GM21515 (cell line): ENCODE results near the gene SEPTIN6.
A peak's percentile ranks its signal among the peaks of the same experiment; 100 is the strongest.

Experiments used
- ATAC-seq: cut with Tn5 transposase; IDR thresholded peaks from one replicate; pipeline ENCODE4 v1.9.1; 2021; ENCODE audit not compliant: unreplicated experiment

The SEPTIN6 gene

DNA sequence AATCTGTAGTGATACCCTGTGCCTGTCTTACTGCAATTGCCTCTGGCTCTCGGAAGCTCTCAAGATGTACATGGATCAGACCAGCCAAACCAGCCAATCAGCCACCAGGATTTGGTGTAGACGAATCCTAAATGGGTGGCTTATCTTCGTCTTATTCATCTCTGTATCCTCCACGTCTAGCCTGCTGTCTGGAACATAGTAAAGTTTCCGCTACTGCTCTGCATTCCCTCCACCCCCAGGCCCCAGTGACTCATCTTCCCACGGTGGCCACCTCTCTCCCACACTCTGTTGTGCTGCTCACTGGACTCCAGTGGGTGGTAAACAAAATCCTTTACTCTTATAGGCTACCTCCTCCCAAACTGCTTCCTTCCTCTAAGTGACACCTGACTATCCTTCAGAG, 37.8 kb downstream of the SEPTIN6 start:
- ATAC-seq = no peak

DNA sequence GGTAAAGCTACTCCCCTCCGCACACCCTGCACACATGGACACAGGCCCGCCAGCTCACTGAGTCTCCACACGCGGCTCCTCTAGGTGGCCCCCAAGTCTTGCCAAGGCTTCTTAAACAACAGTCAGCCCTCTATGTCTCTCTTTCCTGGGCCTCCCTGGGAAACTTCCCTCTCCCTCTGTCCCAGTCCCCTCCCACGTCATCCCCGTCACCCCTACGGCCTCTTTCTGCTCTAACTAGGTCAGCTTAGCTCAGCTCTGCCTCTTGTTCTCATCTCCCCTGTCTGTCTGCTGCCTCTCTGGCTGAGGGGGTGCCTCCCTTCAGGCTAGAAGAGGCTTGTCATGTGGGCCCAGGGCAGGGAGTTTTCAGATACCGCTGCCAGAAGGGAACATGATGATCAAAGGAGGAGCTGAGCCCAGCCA, 38.8 kb downstream of the SEPTIN6 start:
- ATAC-seq = no peak

DNA sequence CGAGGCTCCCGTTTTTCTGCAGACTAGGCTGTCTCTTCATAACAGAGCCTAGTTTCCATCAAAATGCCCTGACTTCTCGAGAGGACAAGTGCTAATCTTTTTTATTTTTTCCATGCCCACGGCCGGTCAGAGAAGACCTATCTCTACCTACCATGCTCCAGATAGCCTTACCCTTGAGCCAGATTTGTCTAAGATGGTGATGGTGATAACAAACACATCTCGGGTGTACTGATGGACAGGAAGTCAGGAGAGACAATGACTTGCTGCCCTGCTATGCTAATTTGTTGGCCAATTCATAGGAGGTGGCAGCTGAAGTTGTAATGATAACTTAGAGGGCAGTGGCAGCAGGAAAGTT, 44.6 kb downstream of the SEPTIN6 start:
- peak; percentile 5 for ATAC-seq

DNA sequence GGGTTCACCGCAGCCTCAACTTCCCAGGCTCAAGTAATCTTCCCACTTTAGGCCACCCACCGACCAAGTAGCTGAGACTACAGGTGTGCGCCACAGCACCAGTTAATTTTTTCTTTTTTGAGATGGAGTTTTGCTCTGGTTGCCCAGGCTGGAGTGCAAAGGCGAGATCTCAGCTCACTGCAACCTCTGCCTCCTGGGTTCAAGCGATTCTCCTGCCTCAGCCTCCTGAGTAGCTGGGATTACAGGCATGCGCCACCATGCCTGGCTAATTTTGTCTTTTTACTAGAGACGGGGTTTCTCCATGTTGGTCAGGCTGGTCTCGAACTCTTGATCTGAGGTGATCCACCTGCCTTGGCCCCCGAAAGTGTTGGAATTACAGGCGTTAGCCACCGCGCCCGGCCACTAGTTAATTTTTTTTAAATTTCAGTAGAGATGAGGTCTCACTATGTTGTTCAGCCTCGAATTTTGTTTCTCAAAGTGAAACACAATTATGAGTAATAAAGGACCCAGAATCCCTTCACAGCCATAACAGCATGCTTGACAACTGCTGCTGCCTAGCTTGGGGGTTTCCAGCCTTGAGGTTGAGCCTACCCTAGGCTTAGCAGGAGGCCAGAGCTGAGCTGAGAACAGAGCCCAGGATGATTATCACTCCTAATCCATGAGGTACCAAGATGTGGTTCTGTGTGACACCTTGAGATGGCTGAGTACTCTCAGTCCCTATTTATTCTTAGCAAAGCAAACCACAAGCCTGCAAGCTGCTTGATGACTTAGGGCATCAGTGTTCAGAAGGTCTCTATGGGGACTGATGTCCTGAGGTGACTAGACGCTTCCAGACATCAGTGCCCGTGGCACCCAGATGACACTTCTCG, 45.2 kb downstream of the SEPTIN6 start:
- peak; percentile 86 for ATAC-seq

DNA sequence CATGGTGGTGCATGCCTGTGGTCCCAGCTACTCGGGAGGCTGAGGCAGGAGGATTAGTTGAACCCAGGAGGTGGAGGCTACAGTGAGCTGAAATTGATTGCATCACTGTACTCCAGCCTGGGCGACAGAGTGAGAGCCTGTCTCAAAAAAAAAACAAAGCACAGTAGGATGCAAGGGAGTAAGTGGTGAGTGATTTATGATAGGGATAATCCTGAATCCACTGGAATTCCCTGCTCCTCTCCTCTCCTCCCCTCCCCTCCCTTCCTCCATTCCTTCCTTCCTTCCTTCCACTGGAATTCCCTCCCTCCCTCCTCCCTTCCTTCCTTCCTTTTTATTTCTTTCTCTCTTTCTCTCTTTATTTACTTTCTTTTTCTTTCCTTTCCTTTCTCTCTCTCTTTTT, 45.9 kb downstream of the SEPTIN6 start:
- no peak for ATAC-seq

- no peak for ATAC-seq
Observed at GRCh38 chrX:119646515-119646914, 46.5 kb downstream of the SEPTIN6 start.

DNA sequence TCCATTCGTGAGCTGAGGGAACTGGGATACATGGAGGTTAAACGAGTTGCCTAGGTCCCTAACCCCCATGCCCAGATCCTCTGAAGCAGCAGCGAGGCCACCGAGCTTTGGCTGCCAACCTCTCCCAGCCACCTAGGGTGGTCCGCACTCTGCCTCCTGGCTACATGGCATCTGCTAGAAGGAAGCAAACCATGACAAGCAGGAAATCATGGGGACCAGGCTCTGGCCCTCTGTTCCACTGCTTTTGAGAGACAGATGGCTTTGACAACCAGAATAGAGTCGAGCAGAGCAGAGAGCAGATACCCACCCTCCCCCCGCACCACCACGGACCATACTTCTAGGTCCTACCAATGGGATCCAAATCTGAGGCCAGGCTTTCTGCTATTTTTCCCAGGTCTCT, 49.3 kb downstream of the SEPTIN6 start:
- ATAC-seq = no peak
